GM18526 (cell line): ENCODE measurements around the gene ASIC4.

Source experiments
- POLR2A ChIP-seq: IDR thresholded peaks from 3 replicates; pipeline ENCODE4 v1.6.1; 2011; ENCODE audit not compliant: insufficient read length; ENCODE audit errors: extremely low read depth

The ASIC4 gene

GRCh38 chr2:219475697-219476651, 38.3 kb upstream of the ASIC4 start:
- no peak for TF ChIP-seq POLR2A

DNA sequence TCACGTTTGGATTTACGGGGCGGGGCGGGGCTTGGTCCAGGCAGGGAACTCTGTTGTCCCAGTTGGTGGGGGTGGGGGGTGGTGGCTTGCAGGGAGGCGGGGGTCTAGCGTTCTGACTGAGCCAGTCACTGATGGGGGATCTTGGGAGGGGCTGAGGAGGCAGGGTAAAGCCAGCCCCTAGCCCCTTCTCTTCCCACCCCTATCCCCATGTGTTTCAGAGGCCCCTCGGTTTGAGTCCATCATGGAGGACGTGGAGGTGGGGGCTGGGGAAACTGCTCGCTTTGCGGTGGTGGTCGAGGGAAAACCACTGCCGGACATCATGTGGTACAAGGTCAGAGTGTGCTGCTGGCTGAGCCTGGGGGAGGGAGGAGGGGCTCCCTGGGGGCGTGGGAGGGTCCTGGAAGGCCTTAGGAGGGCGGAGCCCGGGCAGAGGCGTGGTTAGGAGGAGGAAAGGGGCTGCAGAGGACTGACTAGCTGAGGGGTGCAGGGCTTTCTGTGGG, 37.6 kb upstream of the ASIC4 start:
- TF ChIP-seq POLR2A, result no peak

- TF ChIP-seq POLR2A, result no peak
These were observed 37.1 kb upstream of the ASIC4 start for GRCh38 chr2:219477179-219477578.

DNA sequence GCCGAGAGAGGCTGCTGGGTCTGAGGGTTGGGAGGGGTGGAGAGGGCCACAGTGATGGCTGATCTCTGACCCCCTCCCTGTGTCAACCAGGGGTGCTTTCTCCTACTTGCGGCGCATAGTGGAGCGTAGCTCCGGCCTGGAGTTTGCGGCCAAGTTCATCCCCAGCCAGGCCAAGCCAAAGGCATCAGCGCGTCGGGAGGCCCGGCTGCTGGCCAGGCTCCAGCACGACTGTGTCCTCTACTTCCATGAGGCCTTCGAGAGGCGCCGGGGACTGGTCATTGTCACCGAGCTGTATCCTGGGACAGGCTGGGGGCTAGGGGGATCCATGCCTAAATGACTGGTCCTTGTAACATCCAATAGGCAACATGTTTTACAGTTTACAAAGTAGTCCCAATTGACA, 36.5 kb upstream of the ASIC4 start:
- TF ChIP-seq POLR2A, result no peak

DNA sequence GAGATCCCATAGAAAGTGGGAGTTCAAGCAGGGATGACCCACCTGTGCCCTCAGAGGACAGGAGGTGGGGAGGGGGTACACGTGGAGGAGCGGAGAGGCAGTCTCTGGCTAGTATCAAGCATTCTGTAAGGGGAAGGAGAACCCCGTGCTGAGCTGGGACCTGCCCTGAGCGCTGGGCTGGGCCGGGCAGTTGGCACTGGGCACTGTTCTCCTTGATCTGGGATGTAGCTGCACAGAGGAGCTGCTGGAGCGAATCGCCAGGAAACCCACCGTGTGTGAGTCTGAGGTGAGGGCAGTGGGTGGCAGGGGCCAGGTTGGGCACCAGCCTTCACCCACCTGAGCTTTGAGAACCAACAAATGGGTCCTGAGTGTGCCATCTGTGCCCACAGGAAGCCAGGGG, 35.4 kb upstream of the ASIC4 start:
- TF ChIP-seq POLR2A, result no peak

DNA sequence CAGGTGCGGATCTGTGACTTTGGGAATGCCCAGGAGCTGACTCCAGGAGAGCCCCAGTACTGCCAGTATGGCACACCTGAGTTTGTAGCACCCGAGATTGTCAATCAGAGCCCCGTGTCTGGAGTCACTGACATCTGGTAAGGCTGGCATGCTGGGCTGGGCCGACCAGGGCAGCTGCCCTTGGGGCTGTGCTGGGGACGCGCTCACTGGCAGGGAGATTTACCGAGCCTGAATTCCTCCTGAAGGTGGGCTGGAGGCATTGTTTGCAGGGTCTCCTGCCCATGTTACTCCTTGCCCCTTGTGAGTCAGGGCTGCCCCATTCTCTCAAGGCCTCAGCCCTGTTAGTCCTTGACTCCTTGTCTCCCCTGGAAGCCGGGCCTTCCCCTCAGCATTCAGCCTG, 34.3 kb upstream of the ASIC4 start:
- TF ChIP-seq POLR2A, result no peak

DNA sequence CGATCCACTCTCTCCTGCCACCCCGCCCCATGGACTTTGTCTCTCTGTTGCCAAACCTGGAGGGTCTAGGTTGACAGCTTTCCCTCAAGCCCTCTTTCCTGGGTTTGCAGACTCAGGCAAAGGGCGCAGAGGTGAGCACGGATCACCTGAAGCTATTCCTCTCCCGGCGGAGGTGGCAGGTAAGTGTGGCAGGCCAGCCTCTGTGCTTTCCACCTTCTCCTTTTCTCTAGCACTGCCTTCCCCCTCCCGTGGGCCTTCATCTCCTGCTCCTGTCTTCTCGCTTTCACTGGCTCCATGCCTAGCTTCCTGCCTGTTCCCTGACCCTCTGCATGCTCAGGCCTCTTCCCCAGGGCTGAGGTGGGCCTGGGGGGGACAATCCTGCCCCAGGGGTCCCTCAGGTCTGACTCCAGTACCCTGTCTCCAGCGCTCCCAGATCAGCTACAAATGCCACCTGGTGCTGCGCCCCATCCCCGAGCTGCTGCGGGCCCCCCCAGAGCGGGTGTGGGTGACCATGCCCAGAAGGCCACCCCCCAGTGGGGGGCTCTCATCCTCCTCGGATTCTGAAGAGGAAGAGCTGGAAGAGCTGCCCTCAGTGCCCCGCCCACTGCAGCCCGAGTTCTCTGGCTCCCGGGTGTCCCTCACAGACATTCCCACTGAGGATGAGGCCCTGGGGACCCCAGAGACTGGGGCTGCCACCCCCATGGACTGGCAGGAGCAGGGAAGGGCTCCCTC, 31.4 kb upstream of the ASIC4 start:
- no peak for TF ChIP-seq POLR2A

GRCh38 chr2:219483451-219484342, 30.6 kb upstream of the ASIC4 start:
- no peak for TF ChIP-seq POLR2A

DNA sequence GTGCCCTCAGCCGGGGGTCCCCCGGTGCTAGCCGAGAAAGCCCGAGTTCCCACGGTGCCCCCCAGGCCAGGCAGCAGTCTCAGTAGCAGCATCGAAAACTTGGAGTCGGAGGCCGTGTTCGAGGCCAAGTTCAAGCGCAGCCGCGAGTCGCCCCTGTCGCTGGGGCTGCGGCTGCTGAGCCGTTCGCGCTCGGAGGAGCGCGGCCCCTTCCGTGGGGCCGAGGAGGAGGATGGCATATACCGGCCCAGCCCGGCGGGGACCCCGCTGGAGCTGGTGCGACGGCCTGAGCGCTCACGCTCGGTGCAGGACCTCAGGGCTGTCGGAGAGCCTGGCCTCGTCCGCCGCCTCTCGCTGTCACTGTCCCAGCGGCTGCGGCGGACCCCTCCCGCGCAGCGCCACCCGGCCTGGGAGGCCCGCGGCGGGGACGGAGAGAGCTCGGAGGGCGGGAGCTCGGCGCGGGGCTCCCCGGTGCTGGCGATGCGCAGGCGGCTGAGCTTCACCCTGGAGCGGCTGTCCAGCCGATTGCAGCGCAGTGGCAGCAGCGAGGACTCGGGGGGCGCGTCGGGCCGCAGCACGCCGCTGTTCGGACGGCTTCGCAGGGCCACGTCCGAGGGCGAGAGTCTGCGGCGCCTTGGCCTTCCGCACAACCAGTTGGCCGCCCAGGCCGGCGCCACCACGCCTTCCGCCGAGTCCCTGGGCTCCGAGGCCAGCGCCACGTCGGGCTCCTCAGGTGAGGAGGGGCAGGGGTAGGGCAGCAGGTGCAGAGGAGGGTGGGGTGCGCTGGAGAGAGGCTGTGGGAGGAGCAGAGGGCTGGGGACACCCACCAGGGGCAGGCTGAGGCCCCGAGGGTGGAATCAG, 29.7 kb upstream of the ASIC4 start:
- no peak for TF ChIP-seq POLR2A

GRCh38 chr2:219485201-219485580, 29.1 kb upstream of the ASIC4 start:
- TF ChIP-seq POLR2A, result no peak

DNA sequence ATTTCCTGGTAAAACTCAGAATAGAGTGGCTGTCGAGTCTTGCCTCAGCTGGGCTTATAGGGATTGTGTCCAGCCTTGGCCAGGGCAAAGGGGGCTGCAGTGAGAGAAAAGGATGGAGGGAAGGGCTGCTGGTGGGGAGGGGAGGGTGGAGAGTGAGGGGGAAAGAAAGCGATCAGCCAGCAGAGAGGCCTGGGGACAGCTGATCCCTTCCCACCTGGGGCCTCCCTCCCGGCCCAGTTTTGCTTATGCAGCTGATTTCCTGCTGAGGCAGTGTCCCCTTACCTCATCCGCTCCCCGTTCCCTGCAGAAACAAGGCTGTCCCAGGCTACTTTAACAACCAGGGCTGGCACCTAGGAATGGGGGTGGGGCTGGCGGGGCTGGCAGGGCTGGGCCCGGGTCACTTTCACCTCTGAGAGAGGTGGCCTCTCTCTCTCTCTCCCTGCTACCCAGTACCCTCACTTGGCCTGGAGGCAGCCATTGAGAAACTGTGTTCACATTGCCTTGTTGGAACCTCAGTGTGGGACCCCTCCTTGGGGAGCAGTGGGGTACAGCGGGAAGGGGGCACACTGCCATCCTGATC, 27.8 kb upstream of the ASIC4 start:
- no peak for TF ChIP-seq POLR2A

DNA sequence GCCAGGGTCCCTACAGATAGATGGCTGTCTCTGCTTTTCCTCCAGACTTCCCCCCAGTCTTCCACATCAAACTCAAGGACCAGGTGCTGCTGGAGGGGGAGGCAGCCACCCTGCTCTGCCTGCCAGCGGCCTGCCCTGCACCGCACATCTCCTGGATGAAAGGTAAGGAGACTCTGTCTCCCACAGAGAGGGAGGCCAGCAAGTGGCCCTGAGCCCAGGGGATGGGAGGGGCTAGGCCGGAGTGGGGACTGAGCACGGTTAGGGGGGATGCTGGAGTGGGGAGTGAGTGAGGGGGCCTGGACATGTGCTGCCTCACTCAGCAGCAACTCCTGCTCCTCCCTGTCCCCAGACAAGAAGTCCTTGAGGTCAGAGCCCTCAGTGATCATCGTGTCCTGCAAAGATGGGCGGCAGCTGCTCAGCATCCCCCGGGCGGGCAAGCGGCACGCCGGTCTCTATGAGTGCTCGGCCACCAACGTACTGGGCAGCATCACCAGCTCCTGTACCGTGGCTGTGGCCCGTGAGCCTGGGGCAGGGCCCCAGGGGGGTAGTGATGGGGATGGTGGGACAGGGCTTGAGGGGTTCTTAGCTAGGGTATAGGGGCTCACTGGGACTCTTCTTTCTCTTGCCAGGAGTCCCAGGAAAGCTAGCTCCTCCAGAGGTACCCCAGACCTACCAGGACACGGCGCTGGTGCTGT, 26.0 kb upstream of the ASIC4 start:
- TF ChIP-seq POLR2A, result no peak

DNA sequence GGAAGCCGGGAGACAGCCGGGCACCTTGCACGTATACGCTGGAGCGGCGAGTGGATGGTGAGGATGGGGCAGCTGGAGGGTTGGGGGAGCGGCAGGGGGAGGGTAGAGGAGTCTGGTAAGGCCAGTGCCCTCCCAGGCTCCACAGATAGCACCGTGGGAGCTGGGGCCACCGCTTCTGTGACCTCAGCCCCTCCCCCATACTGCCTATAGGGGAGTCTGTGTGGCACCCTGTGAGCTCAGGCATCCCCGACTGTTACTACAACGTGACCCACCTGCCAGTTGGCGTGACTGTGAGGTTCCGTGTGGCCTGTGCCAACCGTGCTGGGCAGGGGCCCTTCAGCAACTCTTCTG, 25.5 kb upstream of the ASIC4 start:
- no peak for TF ChIP-seq POLR2A
